ENCODE results near the gene HASPIN. TPM values are rescaled to one million over a fixed set of nuclear protein-coding genes. Genes with fewer than 3 reads are reported as not detected.

The HASPIN gene
- total RNA-seq, 1 experiment from 2014 or later: 6.4 TPM

GRCh38 chr17:3762922-3763776 is 39.4 kb downstream of the HASPIN start:
- intact Hi-C loops (cut with micrococcal nuclease): no loop called here
- Mint-ChIP-seq H3K4me3 (ENCODE audit: unreplicated experiment) (no peak overlapping the region), H3K27me3 (ENCODE audit: insufficient read depth, unreplicated experiment) (peaks cover 11% of the 10 kb centered on the region), H3K4me1 (ENCODE audit: insufficient read depth, unreplicated experiment) (no peaks in the 10 kb centered on the region), H3K9me3 (ENCODE audit: unreplicated experiment) (peaks cover 8% of the 10 kb centered on the region), H3K36me3 (ENCODE audit: insufficient read depth, unreplicated experiment) (no peaks in the 10 kb centered on the region), H3K27ac (ENCODE audit: low read depth, unreplicated experiment) (no peak overlapping the region)
- POLR2A ChIA-PET: no interaction called here
- DNase-seq (ENCODE audit: unreplicated experiment): no peak
- no TSS peak for BruUV-seq (replicated peaks)
- CTCF ChIA-PET: interaction anchor here (0.7 kb wide), 1 partner anchor 118 kb away, joined by 4 read pairs; no protein-coding TSS in a partner anchor
- no peak for TF ChIP-seq CTCF (IDR thresholded peaks at IDR 0.05; ENCODE audit: unreplicated experiment)

GRCh38 chr17:3763777-3764170 is 40.1 kb downstream of the HASPIN start:
- intact Hi-C loops (cut with micrococcal nuclease): no loop called here

GRCh38 chr17:3765981-3766380 is 42.3 kb downstream of the HASPIN start:
- H3K9me3 Mint-ChIP-seq (ENCODE audit: unreplicated experiment): no peaks in the 10 kb centered on the region
- H3K27me3 Mint-ChIP-seq (ENCODE audit: insufficient read depth, unreplicated experiment): peaks cover 11% of the 10 kb centered on the region
- no peak for TF ChIP-seq CTCF (IDR thresholded peaks at IDR 0.05; ENCODE audit: unreplicated experiment)
- POLR2A ChIA-PET: no interaction called here
- no TSS peak for BruUV-seq (replicated peaks)
- H3K36me3 Mint-ChIP-seq (ENCODE audit: insufficient read depth, unreplicated experiment): no peaks in the 10 kb centered on the region
- H3K4me3 Mint-ChIP-seq (ENCODE audit: unreplicated experiment): no peak overlapping the region
- no peak for DNase-seq (ENCODE audit: unreplicated experiment)
- intact Hi-C loops (cut with micrococcal nuclease): no loop called here
- CTCF ChIA-PET: no interaction called here
- H3K4me1 Mint-ChIP-seq (ENCODE audit: insufficient read depth, unreplicated experiment): no peaks in the 10 kb centered on the region
- H3K27ac Mint-ChIP-seq (ENCODE audit: low read depth, unreplicated experiment): no peak overlapping the region

More at GRCh38 chr17:3763777-3764170, 40.1 kb downstream of the HASPIN start:
- no peak overlapping the region for H3K27ac Mint-ChIP-seq (ENCODE audit: low read depth, unreplicated experiment)
- no peak for DNase-seq (ENCODE audit: unreplicated experiment)
- peaks cover 8% of the 10 kb centered on the region for H3K9me3 Mint-ChIP-seq (ENCODE audit: unreplicated experiment)
- POLR2A ChIA-PET: no interaction called here
- CTCF ChIA-PET: no interaction called here
- no peak for TF ChIP-seq CTCF (IDR thresholded peaks at IDR 0.05; ENCODE audit: unreplicated experiment)
- no peaks in the 10 kb centered on the region for H3K4me1 Mint-ChIP-seq (ENCODE audit: insufficient read depth, unreplicated experiment)
- H3K36me3 Mint-ChIP-seq (ENCODE audit: insufficient read depth, unreplicated experiment): no peaks in the 10 kb centered on the region
- H3K27me3 Mint-ChIP-seq (ENCODE audit: insufficient read depth, unreplicated experiment): peaks cover 11% of the 10 kb centered on the region
- no peak overlapping the region for H3K4me3 Mint-ChIP-seq (ENCODE audit: unreplicated experiment)
- BruUV-seq (replicated peaks): no TSS peak

GRCh38 chr17:3766779-3767178 is 43.1 kb downstream of the HASPIN start:
- Mint-ChIP-seq H3K27me3 (ENCODE audit: insufficient read depth, unreplicated experiment) (peaks cover 11% of the 10 kb centered on the region), H3K36me3 (ENCODE audit: insufficient read depth, unreplicated experiment) (no peaks in the 10 kb centered on the region), H3K9me3 (ENCODE audit: unreplicated experiment) (no peaks in the 10 kb centered on the region), H3K27ac (ENCODE audit: low read depth, unreplicated experiment) (no peak overlapping the region), H3K4me3 (ENCODE audit: unreplicated experiment) (no peak overlapping the region), H3K4me1 (ENCODE audit: insufficient read depth, unreplicated experiment) (no peaks in the 10 kb centered on the region)
- intact Hi-C loops (cut with micrococcal nuclease): no loop called here
- DNase-seq (ENCODE audit: unreplicated experiment): no peak
- POLR2A ChIA-PET: no interaction called here
- CTCF ChIA-PET: no interaction called here
- no peak for TF ChIP-seq CTCF (IDR thresholded peaks at IDR 0.05; ENCODE audit: unreplicated experiment)
- no TSS peak for BruUV-seq (replicated peaks)
